ENCODE data around the gene KL.

GRCh38 chr13:33025220-33025744, 9.1 kb downstream of the KL start:
- TF ChIP-seq CTCF (IDR thresholded peaks at IDR 0.05) (no peak), POLR2A (IDR thresholded peaks at IDR 0.05) (no peak)
